Pancreas (tissue), 10 donors: Measurements from ENCODE around the gene TTC1. TPM values are rescaled to one million over a fixed set of nuclear protein-coding genes. Genes with fewer than 3 reads are reported as not detected.

Source experiments
- ATAC-seq, 4 donors: fragments of 200-7000 bp; cut with Tn5 transposase; one replicate each; pipeline versions ENCODE4 v1.8.0 to v1.9.1; 2020; ENCODE audit warnings: mild to moderate bottlenecking in 4 of 4, moderate library complexity in 4 of 4
- DNase-seq, 6 donors: peaks; one replicate each; pipeline ENCODE4 v3.0.0-alpha.2; 2020
- FAIRE-seq: peaks from 2 replicates; lab custom pipeline; 2012; peaks lifted over from hg19 to GRCh38; lab: Jason Lieb, UNC
- H3K27ac ChIP-seq, 4 donors: fragments of 200-600 bp; sonication (generic); 1 replicate in 3 of 4; 2 replicates in 1 of 4; pipeline versions ENCODE4 v1.5.0 to v1.8.0; 2020
- H3K27me3 ChIP-seq, 4 donors: fragments of 200-600 bp; one replicate each; pipeline ENCODE4 v1.8.0; 2021
- H3K36me3 ChIP-seq, 3 donors: fragments of 200-600 bp; sonication (generic) in 1 of 3; one replicate each; pipeline versions ENCODE4 v1.5.0 to v1.8.0; 2020 to 2021
- H3K4me1 ChIP-seq, 3 donors: fragments of 200-600 bp; one replicate each; pipeline ENCODE4 v1.8.0; 2021
- H3K4me3 ChIP-seq, 4 donors: fragments of 200-600 bp; sonication (generic) in 2 of 4; one replicate each; pipeline versions ENCODE4 v1.5.0 to v1.8.0; 2020 to 2021
- H3K9me3 ChIP-seq, 4 donors: fragments of 200-600 bp; one replicate each; pipeline ENCODE4 v1.8.0; 2021
- CTCF ChIP-seq, 4 donors: fragments of 200-600 bp; sonication (generic) in 3 of 4; IDR thresholded peaks; one replicate each; pipeline versions ENCODE4 v1.5.0 to v1.8.0; 2021; ENCODE audit warnings: antibody characterized with exemption in 4 of 4
- WGBS, 2 donors: extraction: QIAGEN DNeasy Blood & Tissue Kit; methylation state at CpG; one replicate each; pipeline ENCODE4 v1.1.7; 2013; 5-methylcytosine and 5-hydroxymethylcytosine counted together
- intact Hi-C, 3 donors: fragments of 100-400 bp; cut with DNase I; formaldehyde crosslinking; loops; one replicate each; pipeline versions ENCODE4 v1.11.1 to v1.14.2; 2022
- polyA plus RNA-seq, 2 donors: library from polyadenylated mRNA; stranded (reverse); fragments of 200-250 nt; gene quantifications; one replicate each; pipeline ENCODE4 v1.2.3, GENCODE V29; 2013
- total RNA-seq, 6 donors: library from RNA; stranded (reverse); fragmentation: NEBNext Ultra II Directional in 4 of 6; extraction: Animal tissue kit (Norgen Biotek cat#: 25700) in 4 of 6; gene quantifications; one replicate each; pipeline versions ENCODE4 v1.2.1 to v1.2.4, GENCODE V29; 2021 to 2023
- donor health status: healthy with polysubstance abuse.
- donor health status: DM: no; HTN: no; CAD: no; lungs with moderate emphysema.
- donor health status: DM: no; HTN: no; CAD: no.
- donor health status: control.
- donor health status: control.
- donor health status: Bipolar disorder and iron deficiency.
- donor health status: DM: yes; HTN: yes; CAD: no.
- donor health status: DM: no; HTN: no; CAD: no.
- donor health status: DM: no; HTN: no; CAD: no.
- donor health status: DM: yes; HTN: yes; CAD: no.

The TTC1 gene
- total and polyA plus RNA-seq, 8 donors = 9.9 to 27.6 (median 15.6) TPM

DNA sequence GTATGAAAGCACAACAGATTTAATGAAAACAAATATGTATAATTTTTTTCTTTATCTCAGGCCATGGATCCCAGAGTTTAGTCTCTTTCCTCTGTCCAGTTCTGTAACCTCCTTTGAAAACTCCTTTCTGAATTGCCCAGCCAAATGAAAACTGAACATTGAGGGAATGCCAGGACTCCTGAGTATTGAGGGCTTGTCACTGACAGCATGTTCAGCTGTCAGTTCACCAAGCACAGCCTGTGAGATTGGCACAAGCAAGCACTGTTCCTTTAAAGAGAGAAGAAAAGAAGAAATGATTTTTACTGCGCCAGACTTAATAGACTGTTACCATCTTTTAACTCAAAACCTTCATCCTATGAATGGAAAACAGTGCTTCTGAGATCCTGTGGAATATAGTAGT lies 27.3 kb downstream of the TTC1 start:
- Histone ChIP-seq H3K27me3 (no peaks in the 10 kb centered on the region), H3K36me3 (peaks cover 0 to 15% (median 9%) of the 10 kb centered on the region in 3 donors), H3K27ac (no peak overlapping the region), H3K4me3 (no peak overlapping the region), H3K9me3 (no peaks in the 10 kb centered on the region), H3K4me1 (peaks cover 0 to under 1% (median 0%) of the 10 kb centered on the region in 3 donors)
- ATAC-seq (no peak), FAIRE-seq (no peak), DNase-seq (no peak)
- TF ChIP-seq CTCF (IDR thresholded peaks at IDR 0.05) = no peak
- WGBS, 2 donors = 97 to 100% methylated on average over 1 of the region's 1 CpG
- intact Hi-C loops = no loop called here

DNA sequence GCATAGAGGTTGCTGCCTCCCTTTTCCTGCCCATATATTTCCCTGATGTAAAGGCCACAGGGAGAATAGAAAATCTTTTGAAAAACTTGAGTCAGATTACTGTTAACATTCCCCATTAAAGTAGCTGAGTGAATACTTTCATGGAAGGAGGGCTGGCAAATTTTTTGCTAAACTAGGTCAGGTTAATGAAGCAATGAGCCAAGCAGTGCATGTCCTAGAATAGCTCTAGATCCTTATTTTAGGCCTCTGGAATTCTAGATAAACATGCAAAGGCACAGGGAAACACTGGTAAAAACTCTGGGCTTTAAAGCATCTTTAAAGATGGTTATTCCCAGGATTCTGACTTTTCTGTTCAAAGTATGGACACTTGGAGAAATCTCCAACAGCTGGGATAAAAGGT lies 27.9 kb downstream of the TTC1 start:
- FAIRE-seq (no peak), ATAC-seq (no peak)
- H3K36me3 ChIP-seq = peaks cover 0 to 15% (median 9%) of the 10 kb centered on the region in 3 donors

GRCh38 chr5:160039810-160040470 lies 31.0 kb downstream of the TTC1 start:
- H3K27ac ChIP-seq = no peak overlapping the region
- H3K4me3 ChIP-seq = no peak overlapping the region
- DNase-seq (no peak), FAIRE-seq (no peak), ATAC-seq (no peak)
- H3K9me3 ChIP-seq = no peaks in the 10 kb centered on the region
- no peaks in the 10 kb centered on the region for H3K4me1 ChIP-seq
- TF ChIP-seq CTCF (IDR thresholded peaks at IDR 0.05) = no peak
- intact Hi-C loops = no loop called here
- no peaks in the 10 kb centered on the region for H3K27me3 ChIP-seq
- peaks cover 0 to 15% (median 9%) of the 10 kb centered on the region in 3 donors for H3K36me3 ChIP-seq
- 58 to 63% methylated on average over 2 of the region's 2 CpGs for WGBS, 2 donors

More for the DNA sequence above, 27.9 kb downstream of the TTC1 start:
- H3K27me3 ChIP-seq = no peaks in the 10 kb centered on the region
- no peak overlapping the region for H3K27ac ChIP-seq
- H3K9me3 ChIP-seq = no peaks in the 10 kb centered on the region
- no peak for TF ChIP-seq CTCF (IDR thresholded peaks at IDR 0.05)
- intact Hi-C loops = no loop called here
- H3K4me3 ChIP-seq = no peak overlapping the region
- DNase-seq = no peak
- H3K4me1 ChIP-seq = no peaks in the 10 kb centered on the region

- H3K27ac ChIP-seq = no peak overlapping the region
- H3K9me3 ChIP-seq = no peaks in the 10 kb centered on the region
- H3K4me1 ChIP-seq = no peaks in the 10 kb centered on the region
- 98% methylated on average over 2 of the region's 2 CpGs for WGBS, 2 donors
- H3K36me3 ChIP-seq = peaks cover 0 to 15% (median 9%) of the 10 kb centered on the region in 3 donors
- no peak for TF ChIP-seq CTCF (IDR thresholded peaks at IDR 0.05)
- ATAC-seq (no peak), DNase-seq (no peak), FAIRE-seq (no peak)
- intact Hi-C loops = no loop called here
- H3K27me3 ChIP-seq = no peaks in the 10 kb centered on the region
- H3K4me3 ChIP-seq = no peak overlapping the region
Observed at GRCh38 chr5:160040471-160040835, 31.5 kb downstream of the TTC1 start.

DNA sequence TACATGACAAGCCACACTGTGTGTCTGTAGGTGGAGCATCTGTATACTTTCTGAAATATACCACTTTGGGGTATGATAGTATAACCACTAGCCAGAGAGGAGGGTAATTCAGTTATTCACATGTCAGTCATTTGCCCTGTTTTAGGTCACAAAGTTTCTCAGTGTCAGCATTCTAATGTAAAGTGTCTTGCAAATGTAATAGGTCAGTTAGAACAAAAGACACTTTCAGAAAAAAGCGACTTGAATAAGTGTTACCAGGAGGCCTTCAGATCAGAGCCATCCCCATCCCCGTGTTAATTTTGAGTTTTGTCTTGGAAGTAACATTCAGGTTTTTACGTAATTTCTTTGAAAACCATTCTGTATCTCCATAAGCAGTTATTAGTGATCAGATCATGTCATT lies 33.7 kb downstream of the TTC1 start:
- H3K4me3 ChIP-seq = no peak overlapping the region
- H3K27me3 ChIP-seq = no peaks in the 10 kb centered on the region
- intact Hi-C loops = no loop called here
- DNase-seq (no peak), FAIRE-seq (no peak), ATAC-seq (no peak)
- WGBS, 2 donors = 89 to 91% methylated on average over 3 of the region's 3 CpGs
- no peak overlapping the region for H3K27ac ChIP-seq
- no peaks in the 10 kb centered on the region for H3K4me1 ChIP-seq
- TF ChIP-seq CTCF (IDR thresholded peaks at IDR 0.05) = no peak
- no peaks in the 10 kb centered on the region for H3K36me3 ChIP-seq
- no peaks in the 10 kb centered on the region for H3K9me3 ChIP-seq
